Ishikawa (cell line): ENCODE data around the gene PUM1.

ENCODE experiments used
- CEBPB ChIP-seq: IDR thresholded peaks from 2 replicates; pipeline ENCODE4 v1.6.1; 2012
- CREB1 ChIP-seq: IDR thresholded peaks from 2 replicates; pipeline ENCODE4 v1.6.1; 2012; ENCODE audit warnings: low read depth
- EGR1 ChIP-seq: IDR thresholded peaks from 2 replicates; pipeline ENCODE4 v1.6.1; 2012
- EP300 ChIP-seq: IDR thresholded peaks from 2 replicates; pipeline ENCODE4 v1.6.1; 2012; ENCODE audit warnings: borderline replicate concordance
- FOXM1 ChIP-seq: IDR thresholded peaks from 2 replicates; pipeline ENCODE4 v1.6.1; 2012; ENCODE audit warnings: low read depth, borderline replicate concordance
- NFIC ChIP-seq: IDR thresholded peaks from 2 replicates; pipeline ENCODE4 v1.6.1; 2012
- RAD21 ChIP-seq: IDR thresholded peaks from 2 replicates; pipeline ENCODE4 v1.6.1; 2012; ENCODE audit warnings: low read depth
- TAF1 ChIP-seq: IDR thresholded peaks from 2 replicates; pipeline ENCODE4 v1.6.1; 2012; ENCODE audit warnings: low read depth, mild to moderate bottlenecking
- TCF12 ChIP-seq: IDR thresholded peaks from 2 replicates; pipeline ENCODE4 v1.6.1; 2012; ENCODE audit warnings: low read depth
- TEAD4 ChIP-seq: IDR thresholded peaks from 2 replicates; pipeline ENCODE4 v1.6.1; 2012
- YY1 ChIP-seq: IDR thresholded peaks from 2 replicates; pipeline ENCODE4 v1.6.1; 2012; ENCODE audit warnings: low read depth
- ZBTB7A ChIP-seq: IDR thresholded peaks from 2 replicates; pipeline ENCODE4 v1.6.1; 2012; ENCODE audit warnings: low read depth
- TF ChIP-seq, protein P1 (sequence below): IDR thresholded peaks from 2 replicates; pipeline ENCODE4 v1.6.1; 2012
- TF ChIP-seq, protein P2 (sequence below): IDR thresholded peaks from 2 replicates; pipeline ENCODE4 v1.6.1; 2012; ENCODE audit warnings: low read depth, mild to moderate bottlenecking
- TF ChIP-seq, protein P3 (sequence below): IDR thresholded peaks from 2 replicates; pipeline ENCODE4 v1.6.1; 2012

PUM1 gene

DNA sequence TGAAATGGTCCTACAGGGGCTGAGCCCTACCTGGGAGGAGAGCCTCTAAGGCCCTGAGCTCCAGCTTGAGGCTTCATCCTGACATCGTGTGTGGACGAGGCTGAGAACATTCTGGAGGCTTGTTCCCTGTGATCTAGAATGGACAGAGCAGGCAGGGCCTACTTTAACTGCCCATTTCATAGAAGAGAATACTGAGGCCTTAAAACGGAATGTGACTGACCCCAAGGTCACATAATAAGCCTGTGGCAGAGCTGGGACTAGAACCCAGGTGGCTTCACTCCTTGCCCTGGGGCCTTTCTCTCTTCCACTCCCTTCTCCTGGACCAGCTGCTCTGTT lies 151.0 kb downstream of the PUM1 start:
- TF ChIP-seq, protein P1, sequence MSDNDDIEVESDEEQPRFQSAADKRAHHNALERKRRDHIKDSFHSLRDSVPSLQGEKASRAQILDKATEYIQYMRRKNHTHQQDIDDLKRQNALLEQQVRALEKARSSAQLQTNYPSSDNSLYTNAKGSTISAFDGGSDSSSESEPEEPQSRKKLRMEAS, result no peak
- TF ChIP-seq, protein P2, sequence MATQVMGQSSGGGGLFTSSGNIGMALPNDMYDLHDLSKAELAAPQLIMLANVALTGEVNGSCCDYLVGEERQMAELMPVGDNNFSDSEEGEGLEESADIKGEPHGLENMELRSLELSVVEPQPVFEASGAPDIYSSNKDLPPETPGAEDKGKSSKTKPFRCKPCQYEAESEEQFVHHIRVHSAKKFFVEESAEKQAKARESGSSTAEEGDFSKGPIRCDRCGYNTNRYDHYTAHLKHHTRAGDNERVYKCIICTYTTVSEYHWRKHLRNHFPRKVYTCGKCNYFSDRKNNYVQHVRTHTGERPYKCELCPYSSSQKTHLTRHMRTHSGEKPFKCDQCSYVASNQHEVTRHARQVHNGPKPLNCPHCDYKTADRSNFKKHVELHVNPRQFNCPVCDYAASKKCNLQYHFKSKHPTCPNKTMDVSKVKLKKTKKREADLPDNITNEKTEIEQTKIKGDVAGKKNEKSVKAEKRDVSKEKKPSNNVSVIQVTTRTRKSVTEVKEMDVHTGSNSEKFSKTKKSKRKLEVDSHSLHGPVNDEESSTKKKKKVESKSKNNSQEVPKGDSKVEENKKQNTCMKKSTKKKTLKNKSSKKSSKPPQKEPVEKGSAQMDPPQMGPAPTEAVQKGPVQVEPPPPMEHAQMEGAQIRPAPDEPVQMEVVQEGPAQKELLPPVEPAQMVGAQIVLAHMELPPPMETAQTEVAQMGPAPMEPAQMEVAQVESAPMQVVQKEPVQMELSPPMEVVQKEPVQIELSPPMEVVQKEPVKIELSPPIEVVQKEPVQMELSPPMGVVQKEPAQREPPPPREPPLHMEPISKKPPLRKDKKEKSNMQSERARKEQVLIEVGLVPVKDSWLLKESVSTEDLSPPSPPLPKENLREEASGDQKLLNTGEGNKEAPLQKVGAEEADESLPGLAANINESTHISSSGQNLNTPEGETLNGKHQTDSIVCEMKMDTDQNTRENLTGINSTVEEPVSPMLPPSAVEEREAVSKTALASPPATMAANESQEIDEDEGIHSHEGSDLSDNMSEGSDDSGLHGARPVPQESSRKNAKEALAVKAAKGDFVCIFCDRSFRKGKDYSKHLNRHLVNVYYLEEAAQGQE, result no peak
- TF ChIP-seq FOXM1 (no peak), NFIC (no peak), CREB1 (no peak), TAF1 (no peak), TCF12 (no peak), ZBTB7A (no peak), EP300 (no peak), EGR1 (no peak), TEAD4 (no peak)
- TF ChIP-seq, protein P3, sequence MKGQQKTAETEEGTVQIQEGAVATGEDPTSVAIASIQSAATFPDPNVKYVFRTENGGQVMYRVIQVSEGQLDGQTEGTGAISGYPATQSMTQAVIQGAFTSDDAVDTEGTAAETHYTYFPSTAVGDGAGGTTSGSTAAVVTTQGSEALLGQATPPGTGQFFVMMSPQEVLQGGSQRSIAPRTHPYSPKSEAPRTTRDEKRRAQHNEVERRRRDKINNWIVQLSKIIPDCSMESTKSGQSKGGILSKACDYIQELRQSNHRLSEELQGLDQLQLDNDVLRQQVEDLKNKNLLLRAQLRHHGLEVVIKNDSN, result no peak

DNA sequence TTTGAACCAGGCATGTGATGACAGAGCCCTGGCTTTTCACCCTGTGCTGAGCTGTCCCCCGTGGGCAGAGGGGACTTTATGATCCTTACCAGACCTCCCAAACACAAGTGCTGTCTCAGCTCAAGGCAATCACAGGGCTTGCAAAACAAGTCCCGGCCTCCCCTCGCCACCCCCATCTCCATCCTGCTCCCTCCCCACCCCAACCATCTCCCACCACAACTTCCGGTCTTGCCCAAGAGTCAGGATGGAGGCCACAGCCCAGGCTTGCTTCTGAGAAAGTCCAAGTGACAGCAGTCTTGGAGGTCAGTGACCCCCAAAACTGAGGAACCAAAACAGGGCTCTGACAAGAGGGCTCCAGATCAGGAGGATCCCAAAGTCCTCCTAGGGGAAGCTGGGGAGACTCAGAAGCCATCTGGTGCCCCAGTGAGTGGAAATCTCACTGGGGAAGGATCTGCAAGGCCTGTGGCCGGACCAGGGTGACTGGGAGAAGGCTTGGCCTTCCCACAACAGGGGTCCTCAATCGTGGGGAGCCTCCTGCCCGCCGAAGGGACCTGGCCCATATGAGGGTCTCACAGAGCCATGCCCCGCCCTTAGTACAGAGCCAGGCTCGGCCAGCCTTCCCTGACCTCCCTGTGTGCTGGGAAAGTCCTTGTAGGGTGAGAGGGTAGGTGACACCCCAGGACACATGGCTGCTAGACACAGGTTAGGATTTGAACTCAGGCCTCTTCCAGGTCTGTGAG lies 152.4 kb downstream of the PUM1 start:
- no peak for TF ChIP-seq TCF12
- TF ChIP-seq, protein P2, result no peak
- TF ChIP-seq FOXM1, result no peak
- no peak for TF ChIP-seq EGR1
- no peak for TF ChIP-seq CEBPB
- TF ChIP-seq, protein P3, result no peak
- TF ChIP-seq TAF1, result no peak
- TF ChIP-seq, protein P1, result no peak
- no peak for TF ChIP-seq CREB1
- TF ChIP-seq TEAD4, result no peak

DNA sequence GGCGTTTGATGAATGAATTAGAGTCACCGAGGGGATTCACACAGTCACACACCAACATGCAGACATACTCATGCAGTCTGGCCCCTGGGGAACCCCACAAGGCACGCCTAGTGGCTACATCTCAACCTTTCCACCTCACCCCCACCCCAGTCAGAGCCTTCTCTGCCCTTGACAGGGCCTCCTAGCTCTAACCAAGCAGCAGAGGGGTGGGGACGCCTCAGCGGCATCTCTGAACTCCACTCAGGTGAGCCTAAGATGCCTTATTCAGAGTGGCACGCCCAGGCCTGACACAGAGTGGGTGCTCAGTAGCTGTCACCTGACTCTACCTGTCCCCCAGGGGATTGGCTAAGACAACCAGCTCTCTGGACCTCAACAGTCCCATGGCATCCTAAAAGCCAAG lies 153.3 kb downstream of the PUM1 start:
- TF ChIP-seq CEBPB (no peak), FOXM1 (no peak), EGR1 (no peak), TCF12 (no peak), NFIC (no peak), CREB1 (no peak)

DNA sequence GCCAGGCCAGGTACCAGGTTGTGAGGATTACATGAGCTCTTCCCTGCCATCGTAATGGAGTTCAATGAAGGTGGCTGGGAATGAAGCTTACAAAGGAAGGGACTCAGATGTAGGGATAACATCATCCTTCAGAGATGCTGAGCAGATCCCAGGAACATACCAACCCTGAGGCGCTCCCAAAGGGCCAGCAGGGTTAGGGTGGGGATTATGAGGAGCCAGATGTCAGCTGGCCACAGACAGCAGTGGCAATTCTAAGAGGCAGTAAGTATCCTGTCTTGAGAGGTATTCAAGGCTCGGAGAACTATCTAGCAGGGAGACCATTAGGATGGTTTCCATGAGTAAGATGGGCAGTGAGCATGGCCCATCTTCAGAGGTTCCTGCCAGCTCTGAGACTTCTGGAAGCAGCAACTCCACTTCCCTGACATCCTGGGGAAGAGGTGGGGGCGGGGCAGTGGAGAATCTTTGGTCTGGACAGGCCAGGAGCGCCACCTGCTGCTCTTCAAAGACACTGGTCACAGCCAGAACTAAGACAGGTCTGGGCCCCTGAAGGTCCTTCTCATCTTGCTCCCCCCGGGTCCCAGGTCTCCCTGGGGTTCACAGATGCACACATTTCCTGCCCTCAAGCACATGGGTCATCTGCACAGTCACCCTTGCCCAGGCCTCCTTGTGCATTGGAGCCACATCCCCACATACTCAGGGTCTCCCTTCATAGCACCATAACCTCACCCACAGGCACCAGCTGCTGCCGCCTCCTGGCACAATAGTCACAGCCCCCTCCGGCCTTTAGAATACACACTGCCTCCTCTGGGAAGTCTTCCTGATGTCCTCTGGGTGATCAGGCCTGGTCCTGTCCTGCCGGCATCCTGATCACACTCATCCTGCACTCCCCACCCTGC lies 154.2 kb downstream of the PUM1 start:
- peak; percentile 100 for TF ChIP-seq RAD21
- TF ChIP-seq, protein P2, result no peak

DNA sequence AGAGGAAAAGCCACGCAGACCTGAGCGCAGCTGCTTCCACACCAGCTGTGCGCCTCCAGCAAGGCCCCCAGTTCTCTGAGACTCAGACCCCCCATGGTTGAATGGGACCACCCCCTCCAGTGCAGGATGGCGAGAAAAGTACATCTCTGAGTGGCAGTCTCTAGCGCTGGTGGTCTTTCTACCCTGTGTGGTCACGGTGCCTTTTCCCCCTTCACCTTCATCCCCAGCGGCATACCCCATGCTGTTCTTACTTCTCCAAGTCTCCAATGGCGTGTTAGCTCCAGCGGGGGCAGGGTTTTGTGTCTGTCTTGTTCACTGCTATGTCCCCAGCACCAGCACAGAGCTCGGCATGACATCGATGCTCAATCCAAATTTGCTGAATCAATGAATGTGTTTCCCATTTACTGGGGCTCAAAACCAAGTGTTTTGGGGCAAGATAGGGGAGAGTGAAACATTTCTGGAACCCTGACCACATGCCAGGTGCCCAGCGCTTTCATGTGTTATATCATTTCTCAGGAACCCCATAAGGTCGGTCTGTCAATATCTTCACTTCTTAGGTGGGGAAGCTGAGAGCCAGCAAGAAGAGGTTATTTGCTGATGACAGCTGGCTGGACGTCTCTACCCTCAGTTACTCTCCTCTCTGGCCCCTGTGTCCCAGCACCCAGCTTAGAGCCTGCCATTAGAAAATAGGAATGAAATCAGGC lies 156.0 kb downstream of the PUM1 start:
- TF ChIP-seq EP300, result no peak
- TF ChIP-seq CREB1, result no peak
- no peak for TF ChIP-seq CEBPB
- TF ChIP-seq RAD21, result no peak
- TF ChIP-seq TEAD4, result no peak
- no peak for TF ChIP-seq TCF12
- no peak for TF ChIP-seq EGR1
- TF ChIP-seq, protein P2, result no peak
- no peak for TF ChIP-seq YY1
- TF ChIP-seq, protein P1, result no peak
- no peak for TF ChIP-seq FOXM1
- no peak for TF ChIP-seq TAF1
- no peak for TF ChIP-seq NFIC
- TF ChIP-seq, protein P3, result no peak
- no peak for TF ChIP-seq ZBTB7A
